ENCODE results near the gene HDAC9. TPM values are rescaled to one million over a fixed set of nuclear protein-coding genes. Genes with fewer than 3 reads are reported as not detected.
"Not testable (repeated sequence)": the region's sequence is repeated elsewhere in the genome, so short reads cannot be mapped to it uniquely, and the experiment has no call there.

Gene HDAC9
- total RNA-seq, 2 experiments from 2014 or later = 0.14 to 0.72 TPM

GRCh38 chr7:18952846-18953245 is 457.3 kb downstream of the HDAC9 start:
- Mint-ChIP-seq H3K4me1 (no peaks in the 10 kb centered on the region), H3K9me3 (peaks cover 5% of the 10 kb centered on the region), H3K27ac (no peak overlapping the region), H3K4me3 (no peak overlapping the region), H3K27me3 (no peaks in the 10 kb centered on the region), H3K36me3 (no peaks in the 10 kb centered on the region)
- DNase-seq = no peak

- Mint-ChIP-seq H3K36me3 (no peaks in the 10 kb centered on the region), H3K4me1 (no peaks in the 10 kb centered on the region), H3K9me3 (peaks cover 2% of the 10 kb centered on the region), H3K27me3 (no peaks in the 10 kb centered on the region), H3K4me3 (no peak overlapping the region), H3K27ac (no peak overlapping the region)
- DNase-seq = no peak
Measured at GRCh38 chr7:18958627-18959026, 463.1 kb downstream of the HDAC9 start.

GRCh38 chr7:18960725-18961124 is 465.2 kb downstream of the HDAC9 start:
- Mint-ChIP-seq H3K36me3 (no peaks in the 10 kb centered on the region), H3K9me3 (peaks cover 2% of the 10 kb centered on the region), H3K27me3 (no peaks in the 10 kb centered on the region), H3K4me1 (no peaks in the 10 kb centered on the region), H3K4me3 (no peak overlapping the region), H3K27ac (no peak overlapping the region)
- no peak for DNase-seq

- Mint-ChIP-seq H3K4me3 (no peak overlapping the region), H3K36me3 (no peaks in the 10 kb centered on the region), H3K27ac (no peak overlapping the region), H3K9me3 (no peaks in the 10 kb centered on the region), H3K27me3 (no peaks in the 10 kb centered on the region), H3K4me1 (no peaks in the 10 kb centered on the region)
- no peak for DNase-seq
Measured at GRCh38 chr7:18962031-18962430, 466.5 kb downstream of the HDAC9 start.

GRCh38 chr7:18965657-18966056 is 470.1 kb downstream of the HDAC9 start:
- no peaks in the 10 kb centered on the region for H3K4me1 Mint-ChIP-seq
- no peaks in the 10 kb centered on the region for H3K36me3 Mint-ChIP-seq
- H3K4me3 Mint-ChIP-seq = no peak overlapping the region
- H3K27me3 Mint-ChIP-seq = no peaks in the 10 kb centered on the region
- no peaks in the 10 kb centered on the region for H3K9me3 Mint-ChIP-seq
- DNase-seq = no peak
- no peak overlapping the region for H3K27ac Mint-ChIP-seq

GRCh38 chr7:18967755-18968154 is 472.2 kb downstream of the HDAC9 start:
- H3K27ac Mint-ChIP-seq, H3K27me3 Mint-ChIP-seq, DNase-seq, H3K4me3 Mint-ChIP-seq, H3K4me1 Mint-ChIP-seq, H3K36me3 Mint-ChIP-seq, H3K9me3 Mint-ChIP-seq: not testable (repeated sequence)

GRCh38 chr7:18971839-18972238 is 476.3 kb downstream of the HDAC9 start:
- DNase-seq = no peak
- H3K9me3 Mint-ChIP-seq = peaks cover 2% of the 10 kb centered on the region
- no peaks in the 10 kb centered on the region for H3K27me3 Mint-ChIP-seq
- no peaks in the 10 kb centered on the region for H3K4me1 Mint-ChIP-seq
- H3K4me3 Mint-ChIP-seq = no peak overlapping the region
- no peak overlapping the region for H3K27ac Mint-ChIP-seq
- no peaks in the 10 kb centered on the region for H3K36me3 Mint-ChIP-seq

- Mint-ChIP-seq H3K9me3 (peaks cover 5% of the 10 kb centered on the region), H3K36me3 (no peaks in the 10 kb centered on the region), H3K27me3 (no peaks in the 10 kb centered on the region), H3K4me1 (no peaks in the 10 kb centered on the region), H3K4me3 (no peak overlapping the region), H3K27ac (no peak overlapping the region)
- no peak for DNase-seq
Measured at GRCh38 chr7:18974803-18975202, 479.3 kb downstream of the HDAC9 start.

GRCh38 chr7:18975276-18975675 is 479.7 kb downstream of the HDAC9 start:
- H3K4me3 Mint-ChIP-seq = no peak overlapping the region
- H3K27ac Mint-ChIP-seq = no peak overlapping the region
- H3K4me1 Mint-ChIP-seq = no peaks in the 10 kb centered on the region
- H3K36me3 Mint-ChIP-seq = no peaks in the 10 kb centered on the region
- H3K9me3 Mint-ChIP-seq = peaks cover 5% of the 10 kb centered on the region
- no peaks in the 10 kb centered on the region for H3K27me3 Mint-ChIP-seq
- DNase-seq = no peak

GRCh38 chr7:18975689-18976280 is 480.2 kb downstream of the HDAC9 start:
- Mint-ChIP-seq H3K27me3 (no peaks in the 10 kb centered on the region), H3K4me3 (no peak overlapping the region), H3K9me3 (peaks cover 5% of the 10 kb centered on the region), H3K27ac (no peak overlapping the region), H3K4me1 (no peaks in the 10 kb centered on the region), H3K36me3 (no peaks in the 10 kb centered on the region)
- DNase-seq = no peak

- Mint-ChIP-seq H3K4me3 (no peak overlapping the region), H3K27ac (no peak overlapping the region)
Measured at GRCh38 chr7:18976715-18977471, 481.3 kb downstream of the HDAC9 start.

GRCh38 chr7:18978108-18978495 is 482.6 kb downstream of the HDAC9 start:
- Mint-ChIP-seq H3K27ac (no peak overlapping the region), H3K36me3 (no peaks in the 10 kb centered on the region), H3K4me3 (no peak overlapping the region), H3K27me3 (no peaks in the 10 kb centered on the region), H3K9me3 (peaks cover 5% of the 10 kb centered on the region), H3K4me1 (no peaks in the 10 kb centered on the region)
- no peak for DNase-seq

More at GRCh38 chr7:18976715-18977471, 481.3 kb downstream of the HDAC9 start:
- H3K36me3 Mint-ChIP-seq = no peaks in the 10 kb centered on the region
- DNase-seq = no peak
- H3K9me3 Mint-ChIP-seq = peaks cover 5% of the 10 kb centered on the region
- no peaks in the 10 kb centered on the region for H3K4me1 Mint-ChIP-seq
- H3K27me3 Mint-ChIP-seq = no peaks in the 10 kb centered on the region

GRCh38 chr7:18990700-18991099 is 495.2 kb downstream of the HDAC9 start:
- not testable (repeated sequence) for H3K27me3 Mint-ChIP-seq, H3K36me3 Mint-ChIP-seq, H3K4me1 Mint-ChIP-seq, DNase-seq, H3K4me3 Mint-ChIP-seq, H3K27ac Mint-ChIP-seq, H3K9me3 Mint-ChIP-seq

GRCh38 chr7:18993933-18994668 is 498.6 kb downstream of the HDAC9 start:
- Mint-ChIP-seq H3K27me3 (no peaks in the 10 kb centered on the region), H3K27ac (no peak overlapping the region), H3K9me3 (peaks cover 2% of the 10 kb centered on the region), H3K4me1 (no peaks in the 10 kb centered on the region), H3K36me3 (no peaks in the 10 kb centered on the region), H3K4me3 (no peak overlapping the region)
- no peak for DNase-seq

- no peak overlapping the region for H3K27ac Mint-ChIP-seq
- no peaks in the 10 kb centered on the region for H3K27me3 Mint-ChIP-seq
- peaks cover 2% of the 10 kb centered on the region for H3K9me3 Mint-ChIP-seq
- no peak overlapping the region for H3K4me3 Mint-ChIP-seq
- H3K36me3 Mint-ChIP-seq = no peaks in the 10 kb centered on the region
- H3K4me1 Mint-ChIP-seq = no peaks in the 10 kb centered on the region
- no peak for DNase-seq
Measured at GRCh38 chr7:18995270-18995671, 499.7 kb downstream of the HDAC9 start.
